Suprapubic skin (tissue), 4 donors: Measurements from ENCODE around the gene RGMA. TPM values are rescaled to one million over a fixed set of nuclear protein-coding genes. Genes with fewer than 3 reads are reported as not detected.

Experiments used
- DNase-seq, 2 donors: peaks; one replicate each; pipeline ENCODE4 v3.0.0-alpha.2; 2019; ENCODE audit warnings: low spot score in 2 of 2
- H3K27ac ChIP-seq: fragments of 200-600 bp; sonication (generic); one replicate; pipeline ENCODE4 v1.5.1; 2019
- H3K27me3 ChIP-seq: fragments of 200-600 bp; sonication (generic); one replicate; pipeline ENCODE4 v1.5.1; 2019
- H3K36me3 ChIP-seq: fragments of 200-600 bp; sonication (generic); one replicate; pipeline ENCODE4 v1.5.1; 2019
- H3K4me1 ChIP-seq: fragments of 200-600 bp; sonication (generic); one replicate; pipeline ENCODE4 v1.5.1; 2019
- H3K4me3 ChIP-seq: fragments of 200-600 bp; sonication (generic); one replicate; pipeline ENCODE4 v1.5.1; 2019; ENCODE audit warnings: mild to moderate bottlenecking
- H3K9me3 ChIP-seq: fragments of 200-600 bp; sonication (generic); one replicate; pipeline ENCODE4 v1.5.1; 2019
- CTCF ChIP-seq, 2 donors: fragments of 200-600 bp in 1 of 2; fragments of 450-650 bp in 1 of 2; sonication (generic) in 1 of 2; IDR thresholded peaks; one replicate each; pipeline ENCODE4 v1.5.1; 2016 to 2019; ENCODE audit warnings: antibody characterized with exemption in 2 of 2, mild to moderate bottlenecking in 1 of 2, moderate library complexity in 1 of 2
- EP300 ChIP-seq: sonication (generic); formaldehyde crosslinking; IDR thresholded peaks from one replicate; pipeline ENCODE4 v1.6.1; 2017; ENCODE audit warnings: antibody characterized with exemption
- POLR2A ChIP-seq, 2 donors: fragments of 450-650 bp; IDR thresholded peaks; one replicate each; pipeline ENCODE4 v1.6.1; 2017; ENCODE audit warnings: antibody characterized with exemption in 2 of 2, mild to moderate bottlenecking in 2 of 2, moderate library complexity in 2 of 2
- POLR2AphosphoS5 ChIP-seq, 3 donors: sonication (generic); formaldehyde crosslinking; IDR thresholded peaks; one replicate each; pipeline ENCODE4 v1.6.1; 2017; ENCODE audit warnings: antibody characterized with exemption in 3 of 3
- WGBS: methylation state at CpG from one replicate; pipeline ENCODE4 v1.1.5; 2018; 5-methylcytosine and 5-hydroxymethylcytosine counted together
- total RNA-seq, 4 donors: library from RNA; depleted of rRNA; stranded (reverse); fragments of >200 nt; gene quantifications; one replicate each; pipeline ENCODE4 v1.1.0, GENCODE V29; 2016

RGMA gene
- total RNA-seq, 4 donors from 2014 or later: 11.1 to 18.7 (median 15.6) TPM

- Histone ChIP-seq H3K27me3 (no peaks in the 10 kb centered on the region), H3K4me3 (no peak overlapping the region), H3K9me3 (no peaks in the 10 kb centered on the region), H3K36me3 (peaks cover 98% of the 10 kb centered on the region), H3K27ac (no peak overlapping the region), H3K4me1 (no peaks in the 10 kb centered on the region)
- no peak for DNase-seq
- TF ChIP-seq POLR2AphosphoS5 (IDR thresholded peaks at IDR 0.05): no peak
- TF ChIP-seq POLR2A (IDR thresholded peaks at IDR 0.05): no peak
- no peak for TF ChIP-seq EP300
- TF ChIP-seq CTCF (IDR thresholded peaks at IDR 0.05): no peak
- WGBS: 90% methylated on average over 6 of the region's 6 CpGs
Observed at GRCh38 chr15:93017526-93017925, 71.5 kb downstream of the RGMA start.

GRCh38 chr15:93012786-93013185, 76.2 kb downstream of the RGMA start:
- DNase-seq: no peak
- H3K27me3 ChIP-seq: no peaks in the 10 kb centered on the region
- no peak overlapping the region for H3K4me3 ChIP-seq
- peaks cover 98% of the 10 kb centered on the region for H3K36me3 ChIP-seq
- TF ChIP-seq POLR2AphosphoS5 (IDR thresholded peaks at IDR 0.05) (no peak), EP300 (no peak), CTCF (IDR thresholded peaks at IDR 0.05) (no peak), POLR2A (IDR thresholded peaks at IDR 0.05) (no peak)
- H3K27ac ChIP-seq: no peak overlapping the region
- no peaks in the 10 kb centered on the region for H3K4me1 ChIP-seq
- H3K9me3 ChIP-seq: no peaks in the 10 kb centered on the region
- 86% methylated on average over 1 of the region's 1 CpG for WGBS

GRCh38 chr15:93007994-93008393, 81.0 kb downstream of the RGMA start:
- H3K4me3 ChIP-seq: no peak overlapping the region
- peaks cover 96% of the 10 kb centered on the region for H3K36me3 ChIP-seq
- H3K27ac ChIP-seq: no peak overlapping the region
- no peak for DNase-seq
- WGBS: 95% methylated on average over 3 of the region's 3 CpGs
- H3K9me3 ChIP-seq: no peaks in the 10 kb centered on the region
- no peaks in the 10 kb centered on the region for H3K4me1 ChIP-seq
- H3K27me3 ChIP-seq: no peaks in the 10 kb centered on the region
- TF ChIP-seq POLR2AphosphoS5 (IDR thresholded peaks at IDR 0.05) (no peak), POLR2A (IDR thresholded peaks at IDR 0.05) (no peak), EP300 (no peak), CTCF (IDR thresholded peaks at IDR 0.05) (no peak)

GRCh38 chr15:93005133-93005532, 83.9 kb downstream of the RGMA start:
- H3K4me3 ChIP-seq: no peak overlapping the region
- WGBS: 85% methylated on average over 4 of the region's 4 CpGs
- H3K9me3 ChIP-seq: no peaks in the 10 kb centered on the region
- DNase-seq: no peak
- peaks cover 96% of the 10 kb centered on the region for H3K36me3 ChIP-seq
- H3K27me3 ChIP-seq: no peaks in the 10 kb centered on the region
- H3K27ac ChIP-seq: no peak overlapping the region
- no peaks in the 10 kb centered on the region for H3K4me1 ChIP-seq
- TF ChIP-seq CTCF (IDR thresholded peaks at IDR 0.05) (no peak), EP300 (no peak), POLR2A (IDR thresholded peaks at IDR 0.05) (no peak), POLR2AphosphoS5 (IDR thresholded peaks at IDR 0.05) (no peak)

GRCh38 chr15:93001881-93002280, 87.1 kb downstream of the RGMA start:
- DNase-seq: no peak
- 86% methylated on average over 2 of the region's 2 CpGs for WGBS
- Histone ChIP-seq H3K4me3 (no peak overlapping the region), H3K4me1 (no peaks in the 10 kb centered on the region), H3K27me3 (no peaks in the 10 kb centered on the region), H3K9me3 (no peaks in the 10 kb centered on the region), H3K36me3 (peaks cover 96% of the 10 kb centered on the region), H3K27ac (no peak overlapping the region)
- no peak for TF ChIP-seq POLR2AphosphoS5 (IDR thresholded peaks at IDR 0.05)
- TF ChIP-seq CTCF (IDR thresholded peaks at IDR 0.05): no peak
- no peak for TF ChIP-seq POLR2A (IDR thresholded peaks at IDR 0.05)
- TF ChIP-seq EP300: no peak
